Fibroblast of lung (primary cell): Measurements from ENCODE around the gene S100B. TPM values are rescaled to one million over a fixed set of nuclear protein-coding genes. Genes with fewer than 3 reads are reported as not detected.

ENCODE experiments used
- DNase-seq, 2 donors: peaks; one replicate each; pipeline versions ENCODE4 v3.0.0 to v3.0.0-alpha.2; 2010; ENCODE audit warnings: low read depth in 2 of 2
- H2AFZ ChIP-seq: 2 replicates; pipeline ENCODE4 v1.5.1; 2012; ENCODE audit warnings: low read length, control low read depth, inconsistent platforms
- H3K27ac ChIP-seq: 2 replicates; pipeline ENCODE4 v1.5.1; 2011; ENCODE audit warnings: low read length, control low read depth; ENCODE audit not compliant: insufficient read depth
- H3K27me3 ChIP-seq: 2 replicates; pipeline ENCODE4 v1.5.1; 2011; ENCODE audit warnings: mild to moderate bottlenecking, low read length; ENCODE audit not compliant: control insufficient read depth, insufficient read depth
- H3K36me3 ChIP-seq: 2 replicates; pipeline ENCODE4 v1.5.1; 2011; ENCODE audit warnings: low read length; ENCODE audit not compliant: control insufficient read depth, insufficient read depth
- H3K4me1 ChIP-seq: 2 replicates; pipeline ENCODE4 v1.5.1; 2011; ENCODE audit warnings: low read length; ENCODE audit not compliant: control insufficient read depth, insufficient read depth; ENCODE audit errors: extremely low read depth
- H3K4me2 ChIP-seq: 2 replicates; pipeline ENCODE4 v1.5.1; 2011; ENCODE audit warnings: low read length, control low read depth; ENCODE audit not compliant: insufficient read depth; ENCODE audit errors: extremely low read depth
- H3K4me3 ChIP-seq, 4 experiments: fragments of 200-600 bp in 1 of 4; sonication (generic) in 1 of 4; replicated peaks in 1 of 4; 2 replicates each; pipeline ENCODE4 v1.5.1; 2011 to 2016; ENCODE audit warnings: low read length in 4 of 4, low read depth in 3 of 4, mild to moderate bottlenecking in 3 of 4, control low read depth in 2 of 4, inconsistent platforms in 1 of 4, mixed read lengths in 1 of 4; ENCODE audit not compliant: insufficient read depth in 1 of 4; ENCODE audit errors: control extremely low read depth in 1 of 4
- H3K79me2 ChIP-seq: 2 replicates; pipeline ENCODE4 v1.5.1; 2012; ENCODE audit warnings: mild to moderate bottlenecking, low read length, inconsistent platforms; ENCODE audit not compliant: control insufficient read depth, insufficient read depth
- H3K9ac ChIP-seq: 2 replicates; pipeline ENCODE4 v1.5.1; 2011; ENCODE audit warnings: mild to moderate bottlenecking, low read length, control low read depth; ENCODE audit not compliant: insufficient read depth
- H3K9me3 ChIP-seq: 2 replicates; pipeline ENCODE4 v1.5.1; 2012; ENCODE audit warnings: low read depth, low read length; ENCODE audit not compliant: control insufficient read depth, insufficient read depth
- H4K20me1 ChIP-seq: 2 replicates; pipeline ENCODE4 v1.5.1; 2011; ENCODE audit warnings: low read length; ENCODE audit not compliant: control insufficient read depth, insufficient read depth; ENCODE audit errors: extremely low read depth
- EZH2 ChIP-seq: IDR thresholded peaks from 2 replicates; pipeline ENCODE4 v1.5.1; 2012; ENCODE audit warnings: low read length, control low read depth, mild to moderate bottlenecking; ENCODE audit errors: missing control alignments
- polyA plus RNA-seq, 2 donors: library from polyadenylated mRNA; depleted of rRNA in 1 of 2; stranded (reverse) in 1 of 2; unstranded in 1 of 2; fragments of >200 nt; gene quantifications; 2 replicates each; pipeline ENCODE4 v1.2.1, GENCODE V29; 2011 to 2012; ENCODE audit warnings: missing spikeins in 1 of 2
- total RNA-seq: library from RNA; depleted of rRNA; stranded (reverse); fragments of >200 nt; gene quantifications from 2 replicates; pipeline ENCODE4 v1.2.1, GENCODE V29; 2014
- TF ChIP-seq, protein P1 (sequence below), 2 donors: IDR thresholded peaks in 1 of 2; conservative IDR thresholded peaks in 1 of 2; 1 replicate in 1 of 2; 2 replicates in 1 of 2; pipeline ENCODE4 v1.5.1; 2011 to 2012; ENCODE audit warnings: low read length in 2 of 2, control low read depth in 1 of 2, inconsistent platforms in 1 of 2, low read depth in 1 of 2, mild to moderate bottlenecking in 1 of 2

Gene S100B
- total and polyA plus RNA-seq, 2 donors (not counting 1 experiment from before 2014, with no cell fraction given) = 2.7 TPM; not detected in 1

DNA sequence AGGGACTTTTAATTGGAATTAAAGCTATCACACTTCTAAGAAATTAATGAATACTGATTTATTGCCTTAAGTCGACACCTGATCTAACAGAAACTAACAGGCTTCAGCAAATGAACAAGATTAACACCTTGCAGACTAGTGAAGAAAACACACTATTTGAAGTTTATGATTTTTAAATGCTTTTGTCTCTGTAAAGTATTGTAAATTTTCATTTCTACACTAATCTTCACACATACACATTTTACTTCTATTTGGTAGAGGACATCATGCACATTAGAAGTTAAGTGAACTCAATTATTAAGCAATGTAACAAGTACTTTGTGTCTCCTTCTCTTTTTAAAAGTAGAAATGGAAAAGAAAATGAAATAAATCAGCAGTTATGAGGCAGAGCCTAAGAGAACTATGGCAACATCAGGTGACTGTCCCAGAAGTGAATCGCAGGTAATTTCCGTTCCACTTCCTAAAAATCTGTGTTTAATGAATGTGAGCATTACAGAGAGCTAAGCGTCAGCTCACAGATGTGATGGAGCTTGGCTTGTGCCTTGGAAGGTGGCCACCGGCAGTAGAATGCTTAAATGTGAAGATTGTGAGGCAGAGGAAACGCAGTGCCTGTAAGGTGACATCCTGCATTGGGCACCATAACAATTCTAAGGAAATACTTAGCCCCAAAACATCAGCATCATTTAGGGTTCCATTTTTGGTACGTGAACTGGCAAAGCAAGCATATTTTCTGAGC lies 31.8 kb upstream of the S100B start:
- Histone ChIP-seq H3K27ac (no peak overlapping the region), H3K4me1 (peaks cover 4% of the 10 kb centered on the region), H3K4me2 (peak overlapping the region; percentile 85), H3K27me3 (no peaks in the 10 kb centered on the region), H3K79me2 (peaks cover 55% of the 10 kb centered on the region), H4K20me1 (peaks cover 4% of the 10 kb centered on the region), H3K9me3 (no peaks in the 10 kb centered on the region), H3K9ac (no peak overlapping the region), H3K4me3 (peak overlapping the region; percentile 92 to 100 (median 94)), H2AFZ (no peak overlapping the region), H3K36me3 (peaks cover 5% of the 10 kb centered on the region)
- peak in 1 of 2 donors; percentile 2 for DNase-seq
- no peak for TF ChIP-seq EZH2
- TF ChIP-seq, protein P1, sequence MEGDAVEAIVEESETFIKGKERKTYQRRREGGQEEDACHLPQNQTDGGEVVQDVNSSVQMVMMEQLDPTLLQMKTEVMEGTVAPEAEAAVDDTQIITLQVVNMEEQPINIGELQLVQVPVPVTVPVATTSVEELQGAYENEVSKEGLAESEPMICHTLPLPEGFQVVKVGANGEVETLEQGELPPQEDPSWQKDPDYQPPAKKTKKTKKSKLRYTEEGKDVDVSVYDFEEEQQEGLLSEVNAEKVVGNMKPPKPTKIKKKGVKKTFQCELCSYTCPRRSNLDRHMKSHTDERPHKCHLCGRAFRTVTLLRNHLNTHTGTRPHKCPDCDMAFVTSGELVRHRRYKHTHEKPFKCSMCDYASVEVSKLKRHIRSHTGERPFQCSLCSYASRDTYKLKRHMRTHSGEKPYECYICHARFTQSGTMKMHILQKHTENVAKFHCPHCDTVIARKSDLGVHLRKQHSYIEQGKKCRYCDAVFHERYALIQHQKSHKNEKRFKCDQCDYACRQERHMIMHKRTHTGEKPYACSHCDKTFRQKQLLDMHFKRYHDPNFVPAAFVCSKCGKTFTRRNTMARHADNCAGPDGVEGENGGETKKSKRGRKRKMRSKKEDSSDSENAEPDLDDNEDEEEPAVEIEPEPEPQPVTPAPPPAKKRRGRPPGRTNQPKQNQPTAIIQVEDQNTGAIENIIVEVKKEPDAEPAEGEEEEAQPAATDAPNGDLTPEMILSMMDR (conservative IDR thresholded peaks at IDR 0.05 in 1 of 2, IDR thresholded peaks at IDR 0.05 in 1 of 2; ENCODE audit: low read depth in 1 of 2, low read length in 2 of 2) = no peak

DNA sequence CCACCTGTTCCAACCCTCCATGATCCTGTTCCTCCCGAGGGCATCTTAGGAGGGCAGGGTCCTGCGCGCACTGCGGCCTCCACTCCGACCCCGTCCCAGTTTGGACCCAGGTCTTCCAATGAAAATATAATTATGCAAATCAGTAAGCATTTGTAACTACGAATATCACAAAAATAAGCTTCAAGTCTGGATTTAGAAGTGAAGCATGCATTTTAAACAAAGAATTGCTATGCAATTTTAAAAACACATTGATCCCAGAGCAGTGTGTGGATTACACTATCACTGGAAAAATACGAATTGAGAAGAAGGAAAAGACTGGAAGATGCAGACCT lies 31.3 kb upstream of the S100B start:
- Histone ChIP-seq H3K9ac (peak overlapping the region; percentile 99), H3K36me3 (peaks cover under 1% of the 10 kb centered on the region), H3K9me3 (no peaks in the 10 kb centered on the region), H2AFZ (no peak overlapping the region), H3K79me2 (peaks cover 49% of the 10 kb centered on the region), H3K4me3 (peak overlapping the region; percentile 92 to 100 (median 94)), H3K27ac (peak overlapping the region; percentile 99), H3K27me3 (no peaks in the 10 kb centered on the region), H4K20me1 (peaks cover 4% of the 10 kb centered on the region), H3K4me2 (peak overlapping the region; percentile 85), H3K4me1 (peaks cover 4% of the 10 kb centered on the region)
- no peak for TF ChIP-seq EZH2
- TF ChIP-seq, protein P1 (conservative IDR thresholded peaks at IDR 0.05 in 1 of 2, IDR thresholded peaks at IDR 0.05 in 1 of 2; ENCODE audit: low read depth in 1 of 2, low read length in 2 of 2) = no peak
- no peak for DNase-seq

DNA sequence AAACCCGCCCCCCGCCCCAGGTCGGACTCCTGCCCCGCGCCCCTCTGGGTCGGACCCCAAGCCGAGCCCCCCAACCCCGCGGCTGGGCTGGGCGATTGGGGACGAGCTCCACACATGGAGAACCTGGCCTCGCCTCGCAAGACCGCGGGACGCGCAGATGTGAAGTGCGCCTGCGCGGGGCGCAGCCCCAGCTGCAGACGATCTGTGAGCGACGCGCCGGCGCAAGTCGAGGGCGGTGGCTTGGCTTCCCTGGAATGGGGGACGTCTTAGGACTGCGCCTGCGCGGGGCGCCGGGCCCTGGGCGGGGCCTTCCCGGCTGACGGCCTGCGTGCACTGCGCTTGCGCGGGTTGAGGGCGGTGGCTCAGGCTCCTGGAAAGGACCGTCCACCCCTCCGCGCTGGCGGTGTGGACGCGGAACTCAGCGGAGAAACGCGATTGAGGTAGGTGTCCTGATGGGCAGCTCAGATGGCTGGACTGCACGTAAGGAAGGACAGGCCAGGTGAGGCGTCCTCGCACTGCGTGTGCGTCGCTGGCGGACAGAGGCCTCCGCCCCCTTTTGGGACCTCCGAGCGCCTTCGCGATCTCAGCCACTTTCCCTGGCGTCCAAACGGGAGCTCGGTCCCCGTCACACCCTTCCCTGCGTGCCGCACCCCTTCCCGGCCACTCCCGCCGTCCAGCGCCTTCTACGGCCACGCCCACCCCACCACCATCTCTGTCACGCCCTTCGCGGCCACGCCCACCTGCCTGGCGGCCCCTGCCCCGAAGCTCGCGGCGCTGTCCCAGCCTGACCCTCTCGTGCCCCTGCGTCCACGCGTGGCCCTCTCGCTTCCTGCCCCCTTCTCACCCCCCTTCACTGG lies 30.7 kb upstream of the S100B start, which contains the start of gene PRMT2:
Gene PRMT2 (plus strand): TSS at position 351 of the 857 bp plus-strand sequence. CDS start 1,278 bp downstream, outside the sequence.
- Histone ChIP-seq H3K9ac (peak within 1 kb of the TSS; percentile 99), H3K9me3 (no peaks in the 10 kb centered on the region), H4K20me1 (peaks cover 4% of the 10 kb centered on the region), H3K36me3 (no peaks in the 10 kb centered on the region), H3K27ac (peak within 1 kb of the TSS; percentile 99), H3K4me3 (peak within 1 kb of the TSS; percentile 92 to 100 (median 94)), H3K4me2 (peak within 1 kb of the TSS; percentile 85), H2AFZ (peak within 1 kb of the TSS; percentile 98), H3K4me1 (peaks cover 4% of the 10 kb centered on the region), H3K79me2 (peaks cover 43% of the 10 kb centered on the region), H3K27me3 (no peaks in the 10 kb centered on the region)
- peak; percentile 92 to 98 for DNase-seq
- TF ChIP-seq EZH2 = no peak
- TF ChIP-seq, protein P1 (conservative IDR thresholded peaks at IDR 0.05 in 1 of 2, IDR thresholded peaks at IDR 0.05 in 1 of 2; ENCODE audit: low read depth in 1 of 2, low read length in 2 of 2) = no peak
